ENCODE measurements around the gene ADGRV1.

ADGRV1 gene

DNA sequence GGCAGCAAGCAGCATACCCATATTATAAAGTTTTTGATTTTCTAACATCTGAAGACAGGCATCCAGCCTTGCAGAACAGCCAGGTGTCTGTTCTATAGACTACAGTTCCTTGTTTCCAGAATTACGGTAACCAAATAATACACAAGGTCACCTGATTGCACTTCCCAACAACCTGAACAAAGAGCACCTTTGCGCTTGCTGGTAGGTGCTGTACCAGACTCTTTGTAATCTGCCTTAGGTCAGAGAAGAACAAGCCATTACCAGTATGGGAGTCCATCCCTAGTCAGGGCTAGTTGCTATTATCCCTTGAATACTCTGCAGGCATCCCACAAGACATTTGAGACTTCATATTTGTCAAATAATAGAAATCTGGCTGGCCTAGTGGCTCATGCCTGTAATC is 568.3 kb downstream of the ADGRV1 start:
- Histone ChIP-seq H3K36me3 (ENCODE audit: control insufficient read depth in 2 of 2, insufficient read depth in 2 of 2, low read length in 2 of 2) (no peaks in the 10 kb centered on the region), H3K27me3 (ENCODE audit: control insufficient read depth in 2 of 2, insufficient read depth in 2 of 2, low read length in 2 of 2) (no peaks in the 10 kb centered on the region), H3K9me3 (ENCODE audit: control insufficient read depth in 2 of 2, low read length in 2 of 2) (no peaks in the 10 kb centered on the region), H3K27ac (ENCODE audit: low read depth in 2 of 2, low read length in 2 of 2) (peak overlapping the region; percentile 45 to 59), H3K4me3 (ENCODE audit: low read length in 2 of 2) (no peak overlapping the region), H3K9ac (ENCODE audit: low read depth in 1 of 2, low read length in 2 of 2) (no peak overlapping the region), H3K4me1 (ENCODE audit: control insufficient read depth in 2 of 2, insufficient read depth in 2 of 2, low read length in 2 of 2) (peaks cover 13 to 17% of the 10 kb centered on the region in 2 donors)

DNA sequence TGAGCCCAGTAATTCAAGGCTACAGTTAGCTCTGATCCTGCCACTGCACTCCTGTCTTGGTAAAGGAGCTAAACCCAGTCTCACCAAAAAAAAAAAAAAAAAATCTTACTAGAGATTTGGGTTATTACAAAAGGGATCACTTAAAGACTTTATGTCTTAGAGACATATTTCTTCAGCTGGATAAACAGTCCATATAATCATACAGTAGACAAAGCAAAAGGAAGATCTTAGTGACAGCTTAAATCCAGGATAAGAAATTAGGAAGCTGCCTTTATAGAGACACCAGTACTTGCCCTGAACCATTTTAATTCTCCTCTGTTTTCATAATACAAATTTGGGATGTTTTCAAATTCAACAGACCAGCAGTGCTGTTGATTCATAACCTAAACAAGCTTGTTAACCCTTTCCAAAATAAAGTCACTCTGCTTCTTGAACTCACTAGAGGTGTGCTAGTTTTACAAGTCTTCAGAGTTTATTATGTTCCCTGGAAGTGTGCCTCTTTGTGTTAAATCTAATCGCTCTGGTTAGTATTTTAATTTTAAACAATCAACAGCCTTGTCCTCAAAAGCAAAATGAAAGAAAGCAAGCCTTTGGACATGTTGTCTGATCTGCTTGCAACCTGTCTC is 569.0 kb downstream of the ADGRV1 start:
- peaks cover 13 to 17% of the 10 kb centered on the region in 2 donors for H3K4me1 ChIP-seq (ENCODE audit: control insufficient read depth in 2 of 2, insufficient read depth in 2 of 2, low read length in 2 of 2)
- H3K9me3 ChIP-seq (ENCODE audit: control insufficient read depth in 2 of 2, low read length in 2 of 2), result no peaks in the 10 kb centered on the region
- H3K36me3 ChIP-seq (ENCODE audit: control insufficient read depth in 2 of 2, insufficient read depth in 2 of 2, low read length in 2 of 2), result no peaks in the 10 kb centered on the region
- H3K4me3 ChIP-seq (ENCODE audit: low read length in 2 of 2), result no peak overlapping the region
- peak overlapping the region in 1 of 2 donors; percentile 21 for H3K9ac ChIP-seq (ENCODE audit: low read depth in 1 of 2, low read length in 2 of 2)
- H3K27ac ChIP-seq (ENCODE audit: low read depth in 2 of 2, low read length in 2 of 2), result peak overlapping the region; percentile 45 to 59
- H3K27me3 ChIP-seq (ENCODE audit: control insufficient read depth in 2 of 2, insufficient read depth in 2 of 2, low read length in 2 of 2), result no peaks in the 10 kb centered on the region

DNA sequence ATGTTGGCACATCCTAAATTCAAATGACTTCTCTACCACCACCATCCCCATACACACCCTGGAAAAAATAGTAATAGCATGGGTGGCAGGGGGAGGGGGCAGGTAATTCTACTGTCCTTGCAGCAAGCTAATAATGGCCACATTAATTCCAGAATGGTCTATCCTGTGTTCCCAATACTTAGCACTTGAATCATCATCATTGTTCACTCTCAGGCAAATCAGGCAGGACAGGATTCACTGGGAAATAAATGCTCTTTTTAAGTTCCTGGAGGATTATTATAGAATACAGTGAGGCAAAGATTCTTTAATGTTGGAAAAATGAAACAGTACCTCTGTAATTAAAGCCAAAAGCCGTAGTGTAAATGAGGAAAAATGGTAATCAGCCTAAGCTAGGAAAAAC is 570.0 kb downstream of the ADGRV1 start:
- H3K27ac ChIP-seq (ENCODE audit: low read depth in 2 of 2, low read length in 2 of 2), result peak overlapping the region; percentile 25 to 26
- H3K4me1 ChIP-seq (ENCODE audit: control insufficient read depth in 2 of 2, insufficient read depth in 2 of 2, low read length in 2 of 2), result peaks cover 13 to 17% of the 10 kb centered on the region in 2 donors
- no peaks in the 10 kb centered on the region for H3K27me3 ChIP-seq (ENCODE audit: control insufficient read depth in 2 of 2, insufficient read depth in 2 of 2, low read length in 2 of 2)
- H3K9me3 ChIP-seq (ENCODE audit: control insufficient read depth in 2 of 2, low read length in 2 of 2), result no peaks in the 10 kb centered on the region
- H3K9ac ChIP-seq (ENCODE audit: low read depth in 1 of 2, low read length in 2 of 2), result no peak overlapping the region
- no peak overlapping the region for H3K4me3 ChIP-seq (ENCODE audit: low read length in 2 of 2)
- H3K36me3 ChIP-seq (ENCODE audit: control insufficient read depth in 2 of 2, insufficient read depth in 2 of 2, low read length in 2 of 2), result no peaks in the 10 kb centered on the region

GRCh38 chr5:91129748-91130147 is 571.2 kb downstream of the ADGRV1 start:
- Histone ChIP-seq H3K9me3 (ENCODE audit: control insufficient read depth in 2 of 2, low read length in 2 of 2) (no peaks in the 10 kb centered on the region), H3K4me3 (ENCODE audit: low read length in 2 of 2) (no peak overlapping the region), H3K36me3 (ENCODE audit: control insufficient read depth in 2 of 2, insufficient read depth in 2 of 2, low read length in 2 of 2) (no peaks in the 10 kb centered on the region), H3K9ac (ENCODE audit: low read depth in 1 of 2, low read length in 2 of 2) (no peak overlapping the region), H3K4me1 (ENCODE audit: control insufficient read depth in 2 of 2, insufficient read depth in 2 of 2, low read length in 2 of 2) (peaks cover 13 to 17% of the 10 kb centered on the region in 2 donors), H3K27me3 (ENCODE audit: control insufficient read depth in 2 of 2, insufficient read depth in 2 of 2, low read length in 2 of 2) (no peaks in the 10 kb centered on the region), H3K27ac (ENCODE audit: low read depth in 2 of 2, low read length in 2 of 2) (no peak overlapping the region)

- Histone ChIP-seq H3K9me3 (ENCODE audit: control insufficient read depth in 2 of 2, low read length in 2 of 2) (no peaks in the 10 kb centered on the region), H3K4me1 (ENCODE audit: control insufficient read depth in 2 of 2, insufficient read depth in 2 of 2, low read length in 2 of 2) (peaks cover 13 to 17% of the 10 kb centered on the region in 2 donors), H3K36me3 (ENCODE audit: control insufficient read depth in 2 of 2, insufficient read depth in 2 of 2, low read length in 2 of 2) (no peaks in the 10 kb centered on the region), H3K27ac (ENCODE audit: low read depth in 2 of 2, low read length in 2 of 2) (no peak overlapping the region), H3K4me3 (ENCODE audit: low read length in 2 of 2) (no peak overlapping the region), H3K9ac (ENCODE audit: low read depth in 1 of 2, low read length in 2 of 2) (no peak overlapping the region), H3K27me3 (ENCODE audit: control insufficient read depth in 2 of 2, insufficient read depth in 2 of 2, low read length in 2 of 2) (no peaks in the 10 kb centered on the region)
Observed at GRCh38 chr5:91130759-91131158, 572.2 kb downstream of the ADGRV1 start.

DNA sequence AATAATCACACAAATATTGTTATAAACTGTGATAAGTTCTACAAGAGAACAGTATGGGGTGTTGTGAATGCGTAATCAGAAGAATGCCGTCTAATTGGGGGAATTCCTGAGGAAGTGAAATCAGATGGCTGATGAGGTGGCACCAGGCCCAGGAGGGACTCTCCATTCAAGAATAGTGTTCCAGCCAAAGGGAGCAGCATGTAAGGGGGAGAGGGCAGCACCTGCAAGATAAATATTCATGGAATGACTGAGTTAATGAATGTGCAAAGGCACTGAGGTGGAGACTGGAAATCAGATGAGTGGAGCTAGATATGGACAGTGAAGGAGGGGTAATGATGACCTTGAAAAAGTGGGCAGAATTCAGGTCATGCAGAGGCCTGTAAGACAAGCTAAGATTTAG is 574.0 kb downstream of the ADGRV1 start:
- Histone ChIP-seq H3K36me3 (ENCODE audit: control insufficient read depth in 2 of 2, insufficient read depth in 2 of 2, low read length in 2 of 2) (no peaks in the 10 kb centered on the region), H3K27me3 (ENCODE audit: control insufficient read depth in 2 of 2, insufficient read depth in 2 of 2, low read length in 2 of 2) (no peaks in the 10 kb centered on the region), H3K9ac (ENCODE audit: low read depth in 1 of 2, low read length in 2 of 2) (no peak overlapping the region), H3K27ac (ENCODE audit: low read depth in 2 of 2, low read length in 2 of 2) (no peak overlapping the region), H3K4me1 (ENCODE audit: control insufficient read depth in 2 of 2, insufficient read depth in 2 of 2, low read length in 2 of 2) (peaks cover 0 to 5% of the 10 kb centered on the region in 2 donors), H3K4me3 (ENCODE audit: low read length in 2 of 2) (no peak overlapping the region), H3K9me3 (ENCODE audit: control insufficient read depth in 2 of 2, low read length in 2 of 2) (no peaks in the 10 kb centered on the region)

GRCh38 chr5:91133183-91133582 is 574.6 kb downstream of the ADGRV1 start:
- Histone ChIP-seq H3K36me3 (ENCODE audit: control insufficient read depth in 2 of 2, insufficient read depth in 2 of 2, low read length in 2 of 2) (no peaks in the 10 kb centered on the region), H3K27ac (ENCODE audit: low read depth in 2 of 2, low read length in 2 of 2) (no peak overlapping the region), H3K9me3 (ENCODE audit: control insufficient read depth in 2 of 2, low read length in 2 of 2) (no peaks in the 10 kb centered on the region), H3K4me3 (ENCODE audit: low read length in 2 of 2) (no peak overlapping the region), H3K9ac (ENCODE audit: low read depth in 1 of 2, low read length in 2 of 2) (no peak overlapping the region), H3K27me3 (ENCODE audit: control insufficient read depth in 2 of 2, insufficient read depth in 2 of 2, low read length in 2 of 2) (no peaks in the 10 kb centered on the region), H3K4me1 (ENCODE audit: control insufficient read depth in 2 of 2, insufficient read depth in 2 of 2, low read length in 2 of 2) (peaks cover 0 to 1% of the 10 kb centered on the region in 2 donors)

- no peak overlapping the region for H3K4me3 ChIP-seq (ENCODE audit: low read length in 2 of 2)
- H3K9me3 ChIP-seq (ENCODE audit: control insufficient read depth in 2 of 2, low read length in 2 of 2), result no peaks in the 10 kb centered on the region
- no peaks in the 10 kb centered on the region for H3K36me3 ChIP-seq (ENCODE audit: control insufficient read depth in 2 of 2, insufficient read depth in 2 of 2, low read length in 2 of 2)
- H3K9ac ChIP-seq (ENCODE audit: low read depth in 1 of 2, low read length in 2 of 2), result no peak overlapping the region
- no peak overlapping the region for H3K27ac ChIP-seq (ENCODE audit: low read depth in 2 of 2, low read length in 2 of 2)
- H3K4me1 ChIP-seq (ENCODE audit: control insufficient read depth in 2 of 2, insufficient read depth in 2 of 2, low read length in 2 of 2), result peaks cover 2% of the 10 kb centered on the region in 2 donors
- no peaks in the 10 kb centered on the region for H3K27me3 ChIP-seq (ENCODE audit: control insufficient read depth in 2 of 2, insufficient read depth in 2 of 2, low read length in 2 of 2)
Observed at GRCh38 chr5:91135475-91136248, 577.1 kb downstream of the ADGRV1 start.

DNA sequence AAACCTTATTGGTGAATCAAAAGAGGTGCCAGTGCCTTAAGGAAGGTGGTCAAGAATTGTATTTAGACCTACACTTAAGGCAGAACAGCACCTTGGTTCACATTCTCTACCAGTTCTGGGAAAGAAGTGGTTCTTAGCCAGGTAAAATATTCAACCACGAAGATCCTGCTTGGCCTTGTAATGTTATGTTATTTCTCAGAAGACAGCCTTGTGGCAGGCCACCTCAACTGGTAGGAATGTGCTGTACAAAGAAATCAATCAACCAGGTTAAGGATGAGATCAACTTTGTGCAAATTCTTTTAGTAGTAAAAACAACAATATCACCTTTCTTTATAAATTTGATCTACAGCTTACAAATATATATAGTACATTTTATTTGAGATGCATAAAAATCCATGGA is 577.7 kb downstream of the ADGRV1 start:
- Histone ChIP-seq H3K4me1 (ENCODE audit: control insufficient read depth in 2 of 2, insufficient read depth in 2 of 2, low read length in 2 of 2) (peaks cover 2% of the 10 kb centered on the region in 2 donors), H3K27ac (ENCODE audit: low read depth in 2 of 2, low read length in 2 of 2) (no peak overlapping the region), H3K36me3 (ENCODE audit: control insufficient read depth in 2 of 2, insufficient read depth in 2 of 2, low read length in 2 of 2) (no peaks in the 10 kb centered on the region), H3K27me3 (ENCODE audit: control insufficient read depth in 2 of 2, insufficient read depth in 2 of 2, low read length in 2 of 2) (no peaks in the 10 kb centered on the region), H3K4me3 (ENCODE audit: low read length in 2 of 2) (no peak overlapping the region), H3K9ac (ENCODE audit: low read depth in 1 of 2, low read length in 2 of 2) (no peak overlapping the region), H3K9me3 (ENCODE audit: control insufficient read depth in 2 of 2, low read length in 2 of 2) (no peaks in the 10 kb centered on the region)

- Histone ChIP-seq H3K9ac (ENCODE audit: low read depth in 1 of 2, low read length in 2 of 2) (no peak overlapping the region), H3K36me3 (ENCODE audit: control insufficient read depth in 2 of 2, insufficient read depth in 2 of 2, low read length in 2 of 2) (no peaks in the 10 kb centered on the region), H3K4me1 (ENCODE audit: control insufficient read depth in 2 of 2, insufficient read depth in 2 of 2, low read length in 2 of 2) (peaks cover 2 to 4% of the 10 kb centered on the region in 2 donors), H3K27ac (ENCODE audit: low read depth in 2 of 2, low read length in 2 of 2) (no peak overlapping the region), H3K4me3 (ENCODE audit: low read length in 2 of 2) (no peak overlapping the region), H3K9me3 (ENCODE audit: control insufficient read depth in 2 of 2, low read length in 2 of 2) (no peaks in the 10 kb centered on the region), H3K27me3 (ENCODE audit: control insufficient read depth in 2 of 2, insufficient read depth in 2 of 2, low read length in 2 of 2) (no peaks in the 10 kb centered on the region)
Observed at GRCh38 chr5:91137647-91138046, 579.0 kb downstream of the ADGRV1 start.
